ENCODE results near the gene APEX1. TPM values are rescaled to one million over a fixed set of nuclear protein-coding genes. Genes with fewer than 3 reads are reported as not detected.

APEX1 gene
- total RNA-seq (2022): 176 and 185 TPM in 2 replicates
- Bru-seq, nascent RNA: percentile 98 among the genes with signal in this experiment
- percentile 98 among the genes with signal in this experiment for BruChase-seq, experiment 1, labeled RNA remaining after a 2-hour chase
- percentile 99 among the genes with signal in this experiment for BruChase-seq, experiment 2, labeled RNA remaining after a 6-hour chase
- long read RNA-seq, transcript APEX1-201 (5 exons, 1,484 nt): major isoform, 160 of 292 reads
- long read RNA-seq, transcript APEX1-216 (3 exons, 1,803 nt): minor isoform, 16 of 292 reads
- long read RNA-seq, transcript APEX1-210 (5 exons, 1,437 nt): minor isoform, 28 of 292 reads
- long read RNA-seq, transcript APEX1-205 (4 exons, 1,603 nt): minor isoform, 47 of 292 reads
- long read RNA-seq, partial matches to known transcripts: 8 of 292 reads
- long read RNA-seq, other reads (novel, unspliced or antisense): 24 of 292 reads

DNA sequence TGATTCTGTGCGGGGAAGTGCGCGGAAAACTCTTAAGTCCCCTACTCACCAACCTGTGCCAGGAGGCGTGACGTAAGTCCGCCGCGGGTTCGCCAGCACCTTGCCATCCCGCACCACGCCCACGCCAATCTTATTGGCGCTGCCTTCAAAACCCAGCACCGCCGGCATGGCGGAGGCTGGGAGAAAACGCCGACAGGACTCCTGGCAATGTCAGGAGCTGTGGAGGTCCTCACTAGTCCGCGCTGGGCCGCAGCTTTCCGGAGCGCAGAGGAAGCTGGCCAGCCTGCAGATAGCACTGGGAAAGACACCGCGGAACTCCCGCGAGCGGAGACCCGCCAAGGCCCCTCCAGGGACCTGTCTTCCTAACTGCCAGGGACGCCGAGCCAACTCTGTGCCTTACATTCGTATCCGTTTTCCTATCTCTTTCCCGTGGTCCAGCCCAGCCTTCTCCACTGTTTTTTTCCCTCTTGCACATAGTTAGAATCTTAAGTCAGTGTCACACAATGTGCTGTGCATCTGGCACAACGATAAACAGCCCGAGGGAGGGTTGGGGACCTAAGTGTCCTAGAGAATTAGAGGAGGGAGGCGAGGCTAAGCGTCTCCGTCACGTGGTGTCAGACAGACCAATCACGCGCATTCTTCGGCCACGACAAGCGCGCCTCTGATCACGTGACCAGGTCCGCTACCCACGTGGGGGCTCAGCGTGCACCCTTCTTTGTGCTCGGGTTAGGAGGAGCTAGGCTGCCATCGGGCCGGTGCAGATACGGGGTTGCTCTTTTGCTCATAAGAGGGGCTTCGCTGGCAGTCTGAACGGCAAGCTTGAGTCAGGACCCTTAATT, at the start of gene APEX1, which contains the start of gene OSGEP:
APEX1 (plus strand) TSS at position 711 of the 839 bp plus-strand sequence. CDS start 420 bp downstream, outside the sequence.
OSGEP (minus strand) TSS at position 297 of the 839 bp plus-strand sequence; CDS start at position 168, 129 bp downstream.
- intact Hi-C loops (cut with micrococcal nuclease; ENCODE audit: unreplicated experiment): loop anchor here (1.0 to 5.0 kb wide), 5 partner anchors 36 to 1058 kb away; partner anchors contain the start of genes CCNB1IP1, METTL3 and PARP2
- Mint-ChIP-seq H3K36me3 (ENCODE audit: insufficient read depth, unreplicated experiment) (peaks cover 35% of the 10 kb centered on the region), H3K9me3 (ENCODE audit: unreplicated experiment) (no peaks in the 10 kb centered on the region), H3K27ac (ENCODE audit: unreplicated experiment) (no peak within 1 kb of the TSS), H3K27me3 (ENCODE audit: insufficient read depth, unreplicated experiment) (no peaks in the 10 kb centered on the region), H3K4me3 (ENCODE audit: unreplicated experiment) (no peak within 1 kb of the TSS), H3K4me1 (ENCODE audit: low read depth, unreplicated experiment) (peaks cover 1% of the 10 kb centered on the region)
- ChIA-PET POLR2A (interaction anchor here (0.6 to 2.2 kb wide), 13 partner anchors 10 to 1001 kb away, joined by 3 to 26 read pairs (median 5); partner anchors contain the start of genes CHD8, PARP2, PNP and TEP1), CTCF (interaction anchor here (0.6 to 1.0 kb wide), 4 partner anchors 37 to 227 kb away, joined by 3 to 9 read pairs (median 4); no protein-coding TSS in a partner anchor)
- no TSS peak for BruUV-seq (replicated peaks)
- Histone ChIP-seq H3K4me1 (no peaks in the 10 kb centered on the region), H3K27me3 (replicated peaks; ENCODE audit: control insufficient read depth, insufficient read depth, low read length) (no peaks in the 10 kb centered on the region), H3K4me3 (ENCODE audit: low read depth, low read length) (peak within 1 kb of the TSS; percentile 63), H3K9me3 (no peaks in the 10 kb centered on the region), H3K36me3 (ENCODE audit: control insufficient read depth, insufficient read depth, low read length) (peaks cover 7% of the 10 kb centered on the region)
- peak; percentile 97 to 99 for DNase-seq
- TF ChIP-seq, protein P1, sequence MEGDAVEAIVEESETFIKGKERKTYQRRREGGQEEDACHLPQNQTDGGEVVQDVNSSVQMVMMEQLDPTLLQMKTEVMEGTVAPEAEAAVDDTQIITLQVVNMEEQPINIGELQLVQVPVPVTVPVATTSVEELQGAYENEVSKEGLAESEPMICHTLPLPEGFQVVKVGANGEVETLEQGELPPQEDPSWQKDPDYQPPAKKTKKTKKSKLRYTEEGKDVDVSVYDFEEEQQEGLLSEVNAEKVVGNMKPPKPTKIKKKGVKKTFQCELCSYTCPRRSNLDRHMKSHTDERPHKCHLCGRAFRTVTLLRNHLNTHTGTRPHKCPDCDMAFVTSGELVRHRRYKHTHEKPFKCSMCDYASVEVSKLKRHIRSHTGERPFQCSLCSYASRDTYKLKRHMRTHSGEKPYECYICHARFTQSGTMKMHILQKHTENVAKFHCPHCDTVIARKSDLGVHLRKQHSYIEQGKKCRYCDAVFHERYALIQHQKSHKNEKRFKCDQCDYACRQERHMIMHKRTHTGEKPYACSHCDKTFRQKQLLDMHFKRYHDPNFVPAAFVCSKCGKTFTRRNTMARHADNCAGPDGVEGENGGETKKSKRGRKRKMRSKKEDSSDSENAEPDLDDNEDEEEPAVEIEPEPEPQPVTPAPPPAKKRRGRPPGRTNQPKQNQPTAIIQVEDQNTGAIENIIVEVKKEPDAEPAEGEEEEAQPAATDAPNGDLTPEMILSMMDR (IDR thresholded peaks at IDR 0.05; ENCODE audit: insufficient read depth in 1 of 2, low read depth in 1 of 2, low read length in 1 of 2, severe bottlenecking in 1 of 2, unreplicated experiment in 1 of 2): no peak

DNA sequence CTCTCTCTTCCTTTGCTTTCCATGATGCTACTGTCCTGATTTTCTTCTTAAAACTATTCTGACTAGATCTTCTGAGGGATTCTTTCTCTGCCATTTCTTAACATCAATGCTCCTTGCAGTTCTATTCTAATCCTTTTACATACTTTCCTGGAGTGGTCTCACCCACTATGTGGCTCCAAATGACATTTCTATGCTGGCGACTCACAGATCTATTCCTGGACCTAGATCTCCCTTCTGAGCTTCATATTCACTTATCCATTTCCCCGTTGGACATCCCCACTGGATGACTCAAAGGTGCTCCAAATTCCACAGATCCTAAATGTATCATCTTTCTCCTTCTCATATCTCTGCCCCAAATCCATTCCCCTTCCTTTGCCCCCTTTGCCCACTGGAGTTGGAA, 45.8 kb upstream of the APEX1 start:
- no peaks in the 10 kb centered on the region for H3K9me3 ChIP-seq
- POLR2A ChIA-PET: no interaction called here
- Mint-ChIP-seq H3K27ac (ENCODE audit: unreplicated experiment) (no peak overlapping the region), H3K4me1 (ENCODE audit: low read depth, unreplicated experiment) (peaks cover 7% of the 10 kb centered on the region), H3K9me3 (ENCODE audit: unreplicated experiment) (no peaks in the 10 kb centered on the region), H3K36me3 (ENCODE audit: insufficient read depth, unreplicated experiment) (peaks cover 21% of the 10 kb centered on the region), H3K27me3 (ENCODE audit: insufficient read depth, unreplicated experiment) (no peaks in the 10 kb centered on the region), H3K4me3 (ENCODE audit: unreplicated experiment) (no peak overlapping the region)
- H3K27me3 ChIP-seq (replicated peaks; ENCODE audit: control insufficient read depth, insufficient read depth, low read length): no peaks in the 10 kb centered on the region
- peaks cover 4% of the 10 kb centered on the region; the same call in 1 of the 2 replicates for H3K4me1 ChIP-seq
- BruUV-seq (replicated peaks): no TSS peak
- CTCF ChIA-PET: no interaction called here
- no peak overlapping the region for H3K4me3 ChIP-seq (ENCODE audit: low read depth, low read length)
- no peak for DNase-seq
- H3K36me3 ChIP-seq (ENCODE audit: control insufficient read depth, insufficient read depth, low read length): no peaks in the 10 kb centered on the region; the same call in 1 of the 2 replicates
- TF ChIP-seq, protein P1 (IDR thresholded peaks at IDR 0.05; ENCODE audit: insufficient read depth in 1 of 2, low read depth in 1 of 2, low read length in 1 of 2, severe bottlenecking in 1 of 2, unreplicated experiment in 1 of 2): no peak
- intact Hi-C loops (cut with micrococcal nuclease; ENCODE audit: unreplicated experiment): no loop called here

All from Caco-2 (cell line).